GM23338 (cell line): ENCODE data around the gene LRRFIP1.

Source experiments
- CREB1 ChIP-seq: fragments of 250-450 bp; sonication (Bioruptor Pico); IDR thresholded peaks from 2 replicates; pipeline ENCODE4 v1.5.0; 2020; ENCODE audit warnings: low read depth, mild to moderate bottlenecking, moderate library complexity
- CTCF ChIP-seq, 2 experiments: fragments of 200-600 bp in 1 of 2; sonication (generic) in 1 of 2; conservative IDR thresholded peaks; 2 replicates each; pipeline versions ENCODE4 v1.5.1 to v1.6.1; 2016 to 2017; ENCODE audit warnings: antibody characterized with exemption in 2 of 2, low read depth in 2 of 2, mild to moderate bottlenecking in 2 of 2, moderate library complexity in 1 of 2
- EZH2 ChIP-seq: fragments of 200-600 bp; sonication (generic); IDR thresholded peaks from one replicate; pipeline ENCODE4 v1.8.0; 2017; ENCODE audit warnings: antibody characterized with exemption, mild to moderate bottlenecking, low read depth; ENCODE audit not compliant: unreplicated experiment
- EZH2phosphoT487 ChIP-seq: fragments of 200-600 bp; sonication (generic); IDR thresholded peaks from one replicate; pipeline ENCODE4 v1.8.1; 2018; ENCODE audit warnings: antibody characterized with exemption; ENCODE audit not compliant: unreplicated experiment
- JUNB ChIP-seq: IDR thresholded peaks from one replicate; pipeline ENCODE4 v1.6.1; 2016; ENCODE audit warnings: antibody characterized with exemption; ENCODE audit not compliant: unreplicated experiment
- NANOG ChIP-seq: IDR thresholded peaks from 2 replicates; pipeline ENCODE4 v1.6.1; 2016; ENCODE audit warnings: antibody characterized with exemption, borderline replicate concordance
- POLR2AphosphoS5 ChIP-seq: IDR thresholded peaks from 2 replicates; pipeline ENCODE4 v1.6.1; 2016; ENCODE audit warnings: antibody characterized with exemption, low read depth
- STAT1 ChIP-seq: IDR thresholded peaks from one replicate; pipeline ENCODE4 v1.6.1; 2016; ENCODE audit warnings: antibody characterized with exemption; ENCODE audit not compliant: unreplicated experiment
- ZNF114 ChIP-seq: fragments of 250-450 bp; sonication (Bioruptor Pico); IDR thresholded peaks from 2 replicates; pipeline ENCODE4 v1.5.0; 2020; ENCODE audit warnings: mild to moderate bottlenecking, moderate library complexity
- ZNF331 ChIP-seq: fragments of 250-450 bp; sonication (Bioruptor Pico); IDR thresholded peaks from 2 replicates; pipeline ENCODE4 v1.5.0; 2020; ENCODE audit warnings: low read depth, mild to moderate bottlenecking, moderate library complexity
- ZNF462 ChIP-seq: fragments of 250-450 bp; sonication (Bioruptor Pico); IDR thresholded peaks from 2 replicates; pipeline ENCODE4 v1.5.0; 2020; ENCODE audit warnings: mild to moderate bottlenecking, moderate library complexity
- TF ChIP-seq, protein P1 (sequence below): IDR thresholded peaks from one replicate; pipeline ENCODE4 v1.6.1; 2018; ENCODE audit warnings: antibody characterized with exemption; ENCODE audit not compliant: unreplicated experiment
- TF ChIP-seq, protein P2 (sequence below): IDR thresholded peaks from 2 replicates; pipeline ENCODE4 v1.6.1; 2016; ENCODE audit warnings: antibody characterized with exemption

GRCh38 chr2:237722616-237723015 is 95.2 kb downstream of the LRRFIP1 start:
- no peak for TF ChIP-seq CTCF (conservative IDR thresholded peaks at IDR 0.05; ENCODE audit: low read depth in 2 of 2)
- TF ChIP-seq, protein P1, sequence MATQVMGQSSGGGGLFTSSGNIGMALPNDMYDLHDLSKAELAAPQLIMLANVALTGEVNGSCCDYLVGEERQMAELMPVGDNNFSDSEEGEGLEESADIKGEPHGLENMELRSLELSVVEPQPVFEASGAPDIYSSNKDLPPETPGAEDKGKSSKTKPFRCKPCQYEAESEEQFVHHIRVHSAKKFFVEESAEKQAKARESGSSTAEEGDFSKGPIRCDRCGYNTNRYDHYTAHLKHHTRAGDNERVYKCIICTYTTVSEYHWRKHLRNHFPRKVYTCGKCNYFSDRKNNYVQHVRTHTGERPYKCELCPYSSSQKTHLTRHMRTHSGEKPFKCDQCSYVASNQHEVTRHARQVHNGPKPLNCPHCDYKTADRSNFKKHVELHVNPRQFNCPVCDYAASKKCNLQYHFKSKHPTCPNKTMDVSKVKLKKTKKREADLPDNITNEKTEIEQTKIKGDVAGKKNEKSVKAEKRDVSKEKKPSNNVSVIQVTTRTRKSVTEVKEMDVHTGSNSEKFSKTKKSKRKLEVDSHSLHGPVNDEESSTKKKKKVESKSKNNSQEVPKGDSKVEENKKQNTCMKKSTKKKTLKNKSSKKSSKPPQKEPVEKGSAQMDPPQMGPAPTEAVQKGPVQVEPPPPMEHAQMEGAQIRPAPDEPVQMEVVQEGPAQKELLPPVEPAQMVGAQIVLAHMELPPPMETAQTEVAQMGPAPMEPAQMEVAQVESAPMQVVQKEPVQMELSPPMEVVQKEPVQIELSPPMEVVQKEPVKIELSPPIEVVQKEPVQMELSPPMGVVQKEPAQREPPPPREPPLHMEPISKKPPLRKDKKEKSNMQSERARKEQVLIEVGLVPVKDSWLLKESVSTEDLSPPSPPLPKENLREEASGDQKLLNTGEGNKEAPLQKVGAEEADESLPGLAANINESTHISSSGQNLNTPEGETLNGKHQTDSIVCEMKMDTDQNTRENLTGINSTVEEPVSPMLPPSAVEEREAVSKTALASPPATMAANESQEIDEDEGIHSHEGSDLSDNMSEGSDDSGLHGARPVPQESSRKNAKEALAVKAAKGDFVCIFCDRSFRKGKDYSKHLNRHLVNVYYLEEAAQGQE, result no peak
- no peak for TF ChIP-seq EZH2phosphoT487
- no peak for TF ChIP-seq EZH2
- no peak for TF ChIP-seq JUNB
- TF ChIP-seq POLR2AphosphoS5, result no peak
- TF ChIP-seq CREB1 (CRISPR knock-in tag), result no peak
- TF ChIP-seq STAT1, result no peak
- TF ChIP-seq ZNF462 (CRISPR knock-in tag), result no peak
- no peak for TF ChIP-seq NANOG
- no peak for TF ChIP-seq ZNF331
- TF ChIP-seq, protein P2, sequence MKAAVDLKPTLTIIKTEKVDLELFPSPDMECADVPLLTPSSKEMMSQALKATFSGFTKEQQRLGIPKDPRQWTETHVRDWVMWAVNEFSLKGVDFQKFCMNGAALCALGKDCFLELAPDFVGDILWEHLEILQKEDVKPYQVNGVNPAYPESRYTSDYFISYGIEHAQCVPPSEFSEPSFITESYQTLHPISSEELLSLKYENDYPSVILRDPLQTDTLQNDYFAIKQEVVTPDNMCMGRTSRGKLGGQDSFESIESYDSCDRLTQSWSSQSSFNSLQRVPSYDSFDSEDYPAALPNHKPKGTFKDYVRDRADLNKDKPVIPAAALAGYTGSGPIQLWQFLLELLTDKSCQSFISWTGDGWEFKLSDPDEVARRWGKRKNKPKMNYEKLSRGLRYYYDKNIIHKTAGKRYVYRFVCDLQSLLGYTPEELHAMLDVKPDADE, result no peak
- no peak for TF ChIP-seq ZNF114 (CRISPR knock-in tag)
